Measurements from ENCODE around the gene FBXO2. TPM values are rescaled to one million over a fixed set of nuclear protein-coding genes. Genes with fewer than 3 reads are reported as not detected.

The FBXO2 gene
- total RNA-seq, 1 experiment from 2014 or later = 131 TPM

- H3K9me3 ChIP-seq (ENCODE audit: control insufficient read depth, insufficient read depth, low read depth, low read length) = no peaks in the 10 kb centered on the region
- intact Hi-C loops (cut with micrococcal nuclease; ENCODE audit: unreplicated experiment) = no loop called here
- POLR2A ChIA-PET = no interaction called here
- CTCF ChIA-PET = interaction anchor here (0.9 to 1.4 kb wide), 2 partner anchors 9 to 48 kb away, joined by 5 to 7 read pairs; partner anchors contain the start of gene FBXO6
- BruUV-seq (replicated peaks) = no TSS peak
- TF ChIP-seq POLR2AphosphoS5 (IDR thresholded peaks at IDR 0.05; ENCODE audit: low read depth, low read length) (no peak), SIN3A (IDR thresholded peaks at IDR 0.05; ENCODE audit: borderline replicate concordance, insufficient read depth, low read depth, low read length) (no peak)
- DNase-seq (ENCODE audit: low read depth, low spot score) = no peak
- in situ Hi-C loops (cut with HindIII; ENCODE audit: low pct_unique_long_range_greater_than_20kb, low sequenced_read_pairs) = no loop called here
- no peak overlapping the region for H3K27ac ChIP-seq (ENCODE audit: low read length)
- H3K27me3 ChIP-seq (ENCODE audit: control insufficient read depth, insufficient read depth, low read length) = no peaks in the 10 kb centered on the region
- H3K4me3 ChIP-seq (ENCODE audit: low read depth in 2 of 2, low read length in 2 of 2) = no peak overlapping the region
- peak; percentile 23; the same call in 1 of the 2 replicates for ATAC-seq
- H3K4me1 ChIP-seq (ENCODE audit: control insufficient read depth, insufficient read depth, low read length) = peaks cover 8% of the 10 kb centered on the region; the same call in 1 of the 2 replicates
- peaks cover 2% of the 10 kb centered on the region; the same call in 1 of the 2 replicates for H3K36me3 ChIP-seq (ENCODE audit: control insufficient read depth, insufficient read depth, low read length)
These were observed 19.0 kb upstream of the FBXO2 start for GRCh38 chr1:11673089-11673769.

- peaks cover 2% of the 10 kb centered on the region; the same call in 1 of the 2 replicates for H3K36me3 ChIP-seq (ENCODE audit: control insufficient read depth, insufficient read depth, low read length)
- intact Hi-C loops (cut with micrococcal nuclease; ENCODE audit: unreplicated experiment) = no loop called here
- POLR2A ChIA-PET = interaction anchor here (0.6 to 0.7 kb wide), 2 partner anchors 51 to 55 kb away, joined by 4 to 6 read pairs; no protein-coding TSS in a partner anchor
These were observed 17.5 kb upstream of the FBXO2 start for GRCh38 chr1:11671544-11672286.

More at GRCh38 chr1:11671544-11672286, 17.5 kb upstream of the FBXO2 start:
- no peak overlapping the region for H3K27ac ChIP-seq (ENCODE audit: low read length)
- ATAC-seq (no peak; the same call in 1 of the 2 replicates), DNase-seq (ENCODE audit: low read depth, low spot score) (no peak)
- CTCF ChIA-PET = interaction anchor here (0.5 to 1.0 kb wide), 2 partner anchors 48 to 431 kb away, joined by 3 read pairs; no protein-coding TSS in a partner anchor
- peaks cover 15% of the 10 kb centered on the region for H3K4me1 ChIP-seq (ENCODE audit: control insufficient read depth, insufficient read depth, low read length)
- in situ Hi-C loops (cut with HindIII; ENCODE audit: low pct_unique_long_range_greater_than_20kb, low sequenced_read_pairs) = no loop called here
- no peaks in the 10 kb centered on the region for H3K9me3 ChIP-seq (ENCODE audit: control insufficient read depth, insufficient read depth, low read depth, low read length)
- H3K4me3 ChIP-seq (ENCODE audit: low read depth in 2 of 2, low read length in 2 of 2) = no peak overlapping the region
- TF ChIP-seq REST (IDR thresholded peaks at IDR 0.05; ENCODE audit: insufficient read depth in 1 of 2, low read depth in 2 of 2, low read length in 1 of 2) = no peak
- no peak for TF ChIP-seq POLR2AphosphoS5 (IDR thresholded peaks at IDR 0.05; ENCODE audit: low read depth, low read length)
- TF ChIP-seq CTCF (IDR thresholded peaks at IDR 0.05) = no peak
- no peak for TF ChIP-seq TCF7L2 (IDR thresholded peaks at IDR 0.05; ENCODE audit: low read depth, low read length)
- TF ChIP-seq SIN3A (IDR thresholded peaks at IDR 0.05; ENCODE audit: borderline replicate concordance, insufficient read depth, low read depth, low read length) = no peak
- BruUV-seq (replicated peaks) = no TSS peak
- H3K27me3 ChIP-seq (ENCODE audit: control insufficient read depth, insufficient read depth, low read length) = no peaks in the 10 kb centered on the region
